Right lobe of liver (tissue), 4 donors: ENCODE data around the gene VSTM4.

Experiments used
- POLR2A ChIP-seq: fragments of 450-650 bp; IDR thresholded peaks from one replicate; pipeline ENCODE4 v1.6.1; 2017; ENCODE audit warnings: antibody characterized with exemption, mild to moderate bottlenecking
- TF ChIP-seq, protein P1 (sequence below), 4 donors: fragments of 200-600 bp in 3 of 4; fragments of 450-650 bp in 1 of 4; IDR thresholded peaks; one replicate each; pipeline versions ENCODE4 v1.5.1 to v1.8.0; 2016 to 2022; ENCODE audit warnings: antibody characterized with exemption in 4 of 4, mild to moderate bottlenecking in 2 of 4
- donor health status: DM: no; HTN: no; CAD: no.
- donor health status: DM: no; HTN: no; CAD: no.
- donor health status: DM: no; HTN: yes; CAD: no.

- TF ChIP-seq, protein P1, sequence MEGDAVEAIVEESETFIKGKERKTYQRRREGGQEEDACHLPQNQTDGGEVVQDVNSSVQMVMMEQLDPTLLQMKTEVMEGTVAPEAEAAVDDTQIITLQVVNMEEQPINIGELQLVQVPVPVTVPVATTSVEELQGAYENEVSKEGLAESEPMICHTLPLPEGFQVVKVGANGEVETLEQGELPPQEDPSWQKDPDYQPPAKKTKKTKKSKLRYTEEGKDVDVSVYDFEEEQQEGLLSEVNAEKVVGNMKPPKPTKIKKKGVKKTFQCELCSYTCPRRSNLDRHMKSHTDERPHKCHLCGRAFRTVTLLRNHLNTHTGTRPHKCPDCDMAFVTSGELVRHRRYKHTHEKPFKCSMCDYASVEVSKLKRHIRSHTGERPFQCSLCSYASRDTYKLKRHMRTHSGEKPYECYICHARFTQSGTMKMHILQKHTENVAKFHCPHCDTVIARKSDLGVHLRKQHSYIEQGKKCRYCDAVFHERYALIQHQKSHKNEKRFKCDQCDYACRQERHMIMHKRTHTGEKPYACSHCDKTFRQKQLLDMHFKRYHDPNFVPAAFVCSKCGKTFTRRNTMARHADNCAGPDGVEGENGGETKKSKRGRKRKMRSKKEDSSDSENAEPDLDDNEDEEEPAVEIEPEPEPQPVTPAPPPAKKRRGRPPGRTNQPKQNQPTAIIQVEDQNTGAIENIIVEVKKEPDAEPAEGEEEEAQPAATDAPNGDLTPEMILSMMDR (IDR thresholded peaks at IDR 0.05): no peak
- TF ChIP-seq POLR2A: no peak
These were observed 23.7 kb downstream of the VSTM4 start for GRCh38 chr10:49091450-49092210.
